ENCODE data around the gene RNF5.

RNF5 gene

DNA sequence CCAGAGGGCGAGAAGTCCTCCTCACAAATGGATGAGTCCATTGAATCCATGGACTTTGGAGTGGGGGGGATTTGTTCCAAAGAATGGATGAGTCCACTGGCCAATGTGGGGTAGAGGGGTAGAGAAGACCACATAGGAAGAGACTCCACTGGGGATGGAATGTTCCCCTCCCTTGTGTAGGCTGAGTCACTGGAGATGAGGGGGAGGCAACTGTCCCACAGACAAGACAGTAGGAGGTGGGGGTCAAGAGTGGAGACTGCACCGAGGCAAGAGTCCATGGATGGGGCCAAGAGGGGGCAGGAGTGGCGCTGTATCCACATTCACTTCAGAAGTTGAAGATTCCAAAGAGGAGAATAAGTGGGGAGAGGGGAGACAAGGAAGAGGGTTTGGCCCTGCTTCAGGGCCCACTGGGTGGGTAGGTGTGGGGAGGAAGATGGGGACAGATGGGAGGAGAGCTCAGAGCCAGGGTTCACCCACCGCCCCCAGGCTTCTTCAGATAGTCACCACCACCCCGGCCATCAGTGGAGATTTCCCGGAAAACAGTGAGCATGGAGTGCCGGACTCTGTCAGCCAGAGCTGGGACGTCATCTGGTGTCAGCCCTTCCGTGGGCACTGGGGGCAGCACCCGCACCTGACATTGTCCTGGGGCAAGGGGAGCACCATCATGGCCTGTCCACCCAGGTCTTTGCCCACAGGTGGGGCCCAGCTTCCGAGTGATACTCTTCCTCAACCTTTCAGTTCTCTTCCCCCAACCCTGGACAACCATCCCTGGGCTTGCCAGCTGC lies 9.2 kb upstream of the RNF5 start:
- TF ChIP-seq, protein P1, sequence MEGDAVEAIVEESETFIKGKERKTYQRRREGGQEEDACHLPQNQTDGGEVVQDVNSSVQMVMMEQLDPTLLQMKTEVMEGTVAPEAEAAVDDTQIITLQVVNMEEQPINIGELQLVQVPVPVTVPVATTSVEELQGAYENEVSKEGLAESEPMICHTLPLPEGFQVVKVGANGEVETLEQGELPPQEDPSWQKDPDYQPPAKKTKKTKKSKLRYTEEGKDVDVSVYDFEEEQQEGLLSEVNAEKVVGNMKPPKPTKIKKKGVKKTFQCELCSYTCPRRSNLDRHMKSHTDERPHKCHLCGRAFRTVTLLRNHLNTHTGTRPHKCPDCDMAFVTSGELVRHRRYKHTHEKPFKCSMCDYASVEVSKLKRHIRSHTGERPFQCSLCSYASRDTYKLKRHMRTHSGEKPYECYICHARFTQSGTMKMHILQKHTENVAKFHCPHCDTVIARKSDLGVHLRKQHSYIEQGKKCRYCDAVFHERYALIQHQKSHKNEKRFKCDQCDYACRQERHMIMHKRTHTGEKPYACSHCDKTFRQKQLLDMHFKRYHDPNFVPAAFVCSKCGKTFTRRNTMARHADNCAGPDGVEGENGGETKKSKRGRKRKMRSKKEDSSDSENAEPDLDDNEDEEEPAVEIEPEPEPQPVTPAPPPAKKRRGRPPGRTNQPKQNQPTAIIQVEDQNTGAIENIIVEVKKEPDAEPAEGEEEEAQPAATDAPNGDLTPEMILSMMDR (IDR thresholded peaks at IDR 0.05; ENCODE audit: control insufficient read depth, insufficient read depth, low read depth, low read length, missing control alignments): no peak
- no peak for DNase-seq (ENCODE audit: low read depth)

DNA sequence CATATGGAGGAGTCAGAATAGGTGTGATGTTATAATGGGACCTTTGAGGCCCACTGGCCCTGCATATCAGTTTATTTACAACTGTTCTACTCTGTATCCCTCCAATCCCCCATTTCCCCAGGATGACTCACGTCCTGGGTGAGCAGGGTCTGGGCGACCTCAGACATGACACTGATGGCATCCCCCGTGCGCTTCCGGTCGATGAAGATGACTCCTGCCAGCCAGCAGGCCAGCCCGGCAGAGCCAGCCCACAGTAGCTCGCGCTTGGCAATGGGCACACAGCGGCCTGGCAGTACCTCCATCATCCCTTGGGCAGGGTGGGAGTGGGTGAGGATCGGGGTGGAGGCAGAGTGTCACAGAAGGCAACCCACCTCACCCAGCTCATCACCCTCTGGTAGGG lies 7.9 kb upstream of the RNF5 start:
- no peak overlapping the region for H3K4me3 ChIP-seq (ENCODE audit: control insufficient read depth, low read depth, low read length)
- DNase-seq (ENCODE audit: low read depth): no peak
- TF ChIP-seq, protein P1 (IDR thresholded peaks at IDR 0.05; ENCODE audit: control insufficient read depth, insufficient read depth, low read depth, low read length, missing control alignments): no peak

More for the DNA sequence above, 9.2 kb upstream of the RNF5 start:
- H3K4me3 ChIP-seq (ENCODE audit: control insufficient read depth, low read depth, low read length): no peak overlapping the region

DNA sequence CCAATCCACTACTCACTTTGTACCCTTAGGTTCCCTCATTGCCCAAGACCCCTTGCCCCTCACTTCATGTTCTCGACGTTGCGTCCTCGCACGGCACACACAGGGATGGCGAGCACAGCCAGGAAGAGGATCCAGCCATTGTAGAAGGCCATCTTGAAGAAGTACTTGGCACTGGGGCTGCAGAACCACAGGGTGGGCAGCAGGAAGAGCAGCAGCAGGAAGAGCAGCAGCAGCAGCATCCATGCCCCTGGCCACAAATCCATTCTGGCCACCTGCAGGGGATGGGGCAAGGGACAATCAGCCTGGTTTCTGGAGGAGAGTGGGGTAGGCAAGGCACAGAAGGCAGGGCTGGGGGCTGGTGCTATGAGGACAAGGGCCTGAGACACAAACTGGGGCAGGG lies 7.0 kb upstream of the RNF5 start:
- TF ChIP-seq, protein P1 (IDR thresholded peaks at IDR 0.05; ENCODE audit: control insufficient read depth, insufficient read depth, low read depth, low read length, missing control alignments): no peak
- DNase-seq (ENCODE audit: low read depth): no peak
- no peak overlapping the region for H3K4me3 ChIP-seq (ENCODE audit: control insufficient read depth, low read depth, low read length)

DNA sequence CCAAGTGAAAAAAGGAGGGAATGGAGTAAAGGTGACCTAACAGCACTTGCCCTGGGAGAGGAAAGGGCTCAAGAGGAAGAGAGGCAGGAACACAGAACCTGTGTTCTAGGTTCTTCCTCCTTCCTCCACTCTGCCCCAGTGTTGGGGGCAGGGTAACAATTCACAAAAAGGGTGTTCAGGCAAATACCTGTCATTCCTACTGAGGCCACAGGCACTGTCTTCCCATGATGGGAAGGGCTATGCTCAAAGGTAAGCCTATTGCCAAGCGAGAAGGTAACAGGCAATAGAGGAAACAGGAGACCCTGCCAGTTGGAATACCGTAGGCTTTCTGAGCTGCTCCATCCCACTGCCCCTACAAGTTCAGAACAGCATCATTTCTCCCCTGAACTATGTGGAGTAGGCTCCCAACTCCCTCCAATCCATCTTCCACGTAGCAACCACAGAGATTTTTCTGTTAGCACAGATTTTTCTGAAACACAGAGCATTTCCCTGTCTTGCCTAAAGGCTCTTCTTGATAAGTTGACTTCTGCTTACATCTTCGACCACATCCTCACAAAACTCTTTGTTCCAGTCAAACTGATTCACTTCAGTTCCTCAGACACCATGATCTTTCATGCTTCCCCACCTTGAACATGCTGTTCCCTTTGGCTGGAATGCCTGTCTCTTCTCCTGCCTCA lies 5.0 kb upstream of the RNF5 start:
- TF ChIP-seq, protein P1 (IDR thresholded peaks at IDR 0.05; ENCODE audit: control insufficient read depth, insufficient read depth, low read depth, low read length, missing control alignments): no peak
- no peak overlapping the region for H3K4me3 ChIP-seq (ENCODE audit: control insufficient read depth, low read depth, low read length)

DNA sequence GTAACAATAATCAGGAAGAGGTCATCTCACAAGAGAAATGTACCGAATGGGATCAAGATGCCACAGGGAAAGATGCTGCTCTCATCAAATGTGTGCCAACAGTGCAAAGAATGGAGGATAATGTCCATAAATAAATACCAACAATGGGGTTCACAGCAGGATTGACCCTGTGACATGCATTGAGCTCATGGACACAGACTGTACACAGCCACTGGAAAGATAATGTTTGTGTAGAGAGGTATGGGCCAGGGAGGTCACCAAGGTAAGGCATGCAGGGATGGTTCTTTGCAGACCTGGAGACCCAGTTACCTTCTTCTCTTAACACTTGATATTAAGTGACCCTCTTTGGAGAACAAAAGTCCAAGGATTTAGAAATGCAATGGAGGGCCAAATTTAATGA lies 3.8 kb upstream of the RNF5 start:
- TF ChIP-seq, protein P1 (IDR thresholded peaks at IDR 0.05; ENCODE audit: control insufficient read depth, insufficient read depth, low read depth, low read length, missing control alignments): no peak
- DNase-seq (ENCODE audit: low read depth): no peak
- no peak overlapping the region for H3K4me3 ChIP-seq (ENCODE audit: control insufficient read depth, low read depth, low read length)

More for the DNA sequence above, 5.0 kb upstream of the RNF5 start:
- DNase-seq (ENCODE audit: low read depth): no peak

DNA sequence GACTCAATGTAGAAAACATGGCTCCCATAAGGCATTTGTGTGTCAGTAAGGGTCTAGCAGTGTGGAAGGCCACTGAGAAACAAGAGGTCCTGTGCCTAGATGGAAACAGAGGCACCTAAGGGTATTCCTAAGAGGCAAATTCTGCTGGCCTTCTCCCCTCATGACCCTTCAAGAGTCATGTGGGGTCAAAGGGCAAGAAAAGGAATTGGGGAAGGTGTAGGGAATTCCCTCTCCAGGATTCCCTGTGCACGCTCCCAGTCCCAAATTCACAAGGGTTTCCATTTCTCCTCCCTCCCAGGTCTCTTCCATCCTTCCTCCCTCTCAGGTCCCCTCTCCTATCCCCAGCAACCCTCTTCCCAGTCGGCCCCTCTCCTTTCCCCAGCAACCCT lies 2.9 kb upstream of the RNF5 start:
- H3K4me3 ChIP-seq (ENCODE audit: control insufficient read depth, low read depth, low read length): peak overlapping the region; percentile 100
- no peak for DNase-seq (ENCODE audit: low read depth)
- TF ChIP-seq, protein P1 (IDR thresholded peaks at IDR 0.05; ENCODE audit: control insufficient read depth, insufficient read depth, low read depth, low read length, missing control alignments): no peak
